DMS53 treated with DMSO at 0.1 percent for 48 hours (cell line): ENCODE results near the gene SLC30A7.
"Not testable (repeated sequence)": the region's sequence is repeated elsewhere in the genome, so short reads cannot be mapped to it uniquely, and the experiment has no call there.

Experiments used
- DNase-seq: peaks from one replicate; lab custom pipeline; 2025; ENCODE audit not compliant: unreplicated experiment; lab: John Stamatoyannopoulos, UW

The SLC30A7 gene

DNA sequence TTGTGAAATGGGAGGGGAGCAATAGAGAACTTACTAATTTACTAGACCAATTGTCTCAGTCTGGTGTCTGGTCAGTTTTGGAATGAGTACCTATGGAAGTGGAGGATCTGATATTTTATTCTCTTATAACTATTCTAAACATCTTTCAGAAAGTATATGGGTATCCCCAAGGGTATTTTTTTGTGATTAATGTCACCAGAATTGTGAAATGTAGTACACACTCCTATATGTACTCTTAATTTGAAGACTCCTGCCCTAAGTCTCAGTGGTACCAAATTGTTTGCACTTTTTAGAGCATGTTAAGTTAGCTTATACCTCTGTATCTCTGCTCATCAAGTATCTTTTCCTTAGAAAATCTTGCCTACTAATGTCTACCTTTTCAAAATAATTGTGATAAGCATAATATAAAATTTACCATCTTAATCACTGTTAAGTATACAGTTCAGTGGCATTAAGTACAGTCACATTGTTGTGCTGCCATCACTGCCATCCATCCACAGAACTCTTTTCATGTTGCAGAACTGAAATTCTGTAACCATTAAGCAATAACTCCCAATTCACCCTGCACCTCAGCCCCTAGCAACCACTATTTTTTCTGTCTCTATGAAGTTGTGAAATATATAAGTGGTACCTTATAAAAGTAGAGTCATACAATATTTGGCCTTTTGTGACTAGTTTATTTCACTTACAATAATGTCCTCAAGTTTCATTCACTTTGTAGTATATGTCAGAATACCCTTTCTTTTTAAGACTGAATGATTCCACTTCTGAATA lies 40.5 kb downstream of the SLC30A7 start:
- no peak for DNase-seq

DNA sequence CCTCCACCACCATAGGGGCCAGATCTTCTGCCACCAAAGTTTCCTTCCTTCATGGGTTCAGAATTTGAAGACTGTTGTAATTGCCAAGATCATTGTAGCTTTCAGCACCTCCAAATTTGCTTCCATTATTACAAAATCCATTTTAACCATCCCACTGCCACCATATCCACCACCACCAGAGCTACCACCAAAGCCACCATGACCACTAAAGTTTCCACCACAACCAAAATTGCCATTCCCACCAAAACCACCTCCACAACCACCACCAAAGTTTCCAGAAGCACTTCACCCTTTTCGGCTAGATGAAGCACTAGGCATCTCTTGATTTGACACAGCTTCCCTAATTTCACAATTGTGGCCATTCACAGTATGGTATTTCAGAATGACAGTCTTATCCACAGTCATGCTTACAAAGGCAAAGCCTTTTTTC lies 45.2 kb downstream of the SLC30A7 start:
- DNase-seq, result no peak

- DNase-seq, result no peak
These were observed 45.8 kb downstream of the SLC30A7 start for GRCh38 chr1:100941580-100942216.

DNA sequence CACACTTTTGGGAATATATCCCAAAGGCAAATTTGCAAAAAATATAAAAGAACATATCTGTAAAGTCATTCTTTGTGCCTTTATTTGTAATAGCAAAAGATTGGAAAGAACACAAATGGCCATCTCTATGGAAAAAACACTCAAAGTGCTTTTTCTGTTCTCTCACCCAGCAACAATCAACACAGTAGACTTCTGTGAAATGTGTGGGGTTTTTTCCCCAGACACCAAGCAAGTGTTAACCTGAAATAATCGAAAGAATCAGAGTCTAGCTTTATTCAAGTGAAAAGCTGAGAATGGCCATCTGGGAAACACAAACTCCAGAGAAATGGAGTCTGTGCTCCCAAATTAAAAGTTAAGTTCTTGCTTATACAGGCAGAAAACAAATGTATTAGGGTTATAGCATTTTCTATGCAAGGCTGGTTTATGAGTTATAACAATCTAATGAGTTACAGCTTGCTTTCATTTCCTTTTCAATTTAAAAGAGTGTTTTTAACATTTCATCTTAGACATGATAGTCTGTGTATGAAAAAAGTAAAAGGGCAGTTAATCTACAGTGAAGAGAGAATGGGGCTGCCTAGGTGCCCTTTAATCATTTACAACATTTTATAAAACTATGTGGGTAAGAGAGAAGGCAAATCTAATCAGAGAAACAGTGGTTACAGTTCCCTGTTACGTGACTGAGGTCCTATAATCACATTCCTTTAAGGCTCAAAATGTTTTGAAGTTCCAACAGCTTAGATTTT lies 46.6 kb downstream of the SLC30A7 start:
- DNase-seq, result no peak

DNA sequence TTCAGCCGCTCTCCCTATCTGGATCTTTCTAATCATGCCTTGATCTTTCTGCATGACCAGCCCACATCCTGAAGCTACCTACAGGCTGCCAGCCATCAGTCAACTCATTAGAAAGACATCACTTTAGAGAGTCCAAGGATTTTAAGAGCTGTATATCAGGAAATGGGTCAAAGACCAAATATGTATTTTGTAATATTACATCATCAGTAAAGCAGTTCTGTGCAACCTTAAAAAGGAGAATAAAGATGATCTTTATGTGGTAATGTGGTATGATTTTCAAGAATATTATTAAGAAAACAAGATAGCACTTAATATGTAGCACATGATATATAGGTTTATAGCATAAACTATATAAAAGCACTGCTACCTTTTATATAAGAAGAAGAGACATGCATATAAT lies 47.6 kb downstream of the SLC30A7 start:
- DNase-seq, result no peak

DNA sequence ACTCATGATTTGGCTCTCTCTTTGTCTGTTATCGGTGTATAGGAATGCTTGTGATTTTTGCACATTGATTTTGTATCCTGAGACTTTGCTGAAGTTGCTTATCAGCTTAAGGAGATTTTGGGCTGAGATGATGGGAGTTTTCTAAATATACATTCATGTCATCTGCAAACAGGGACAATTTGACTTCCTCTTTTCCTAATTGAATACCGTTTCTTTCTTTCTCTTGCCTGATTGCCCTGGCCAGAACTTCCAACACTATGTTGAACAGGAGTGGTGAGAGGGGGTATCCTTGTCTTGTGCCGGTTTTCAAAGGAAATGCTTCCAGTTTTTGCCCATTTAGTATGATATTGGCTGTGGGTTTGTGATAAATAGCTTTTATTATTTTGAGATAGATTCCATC lies 50.2 kb downstream of the SLC30A7 start:
- not testable (repeated sequence) for DNase-seq

GRCh38 chr1:100947816-100948215 lies 51.9 kb downstream of the SLC30A7 start:
- DNase-seq, result not testable (repeated sequence)

- not testable (repeated sequence) for DNase-seq
These were observed 53.0 kb downstream of the SLC30A7 start for GRCh38 chr1:100948721-100949405.

DNA sequence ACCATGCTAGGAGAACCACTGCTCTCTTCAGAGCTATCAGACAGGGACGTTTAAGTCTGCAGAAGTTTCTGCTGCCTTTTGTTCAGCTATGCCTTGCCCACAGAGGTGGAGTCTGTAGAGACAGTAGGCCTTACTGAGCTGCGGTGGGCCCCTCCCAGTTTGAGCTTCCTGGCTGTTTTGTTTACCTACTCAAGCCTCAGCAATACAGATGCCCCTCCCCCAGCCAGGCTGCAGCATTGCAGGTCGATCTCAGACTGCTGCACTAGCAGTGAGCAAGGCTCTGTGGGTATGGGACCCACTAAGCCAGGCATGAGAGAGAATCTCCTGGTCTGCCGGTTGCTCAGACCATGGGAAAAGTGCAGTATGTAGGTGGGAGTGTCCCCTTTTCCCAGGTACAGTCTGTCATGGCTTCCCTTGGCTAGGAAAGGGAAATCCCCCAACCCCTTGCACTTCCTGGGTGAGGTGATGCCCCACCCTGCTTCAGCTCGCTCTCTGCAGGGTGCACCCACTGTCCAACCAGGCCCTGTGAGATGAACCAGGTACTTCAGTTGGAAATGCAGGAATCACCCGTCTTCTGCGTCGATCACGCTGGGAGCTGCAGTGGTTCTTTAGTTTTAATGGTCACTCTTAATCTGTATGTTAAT lies 53.7 kb downstream of the SLC30A7 start:
- DNase-seq, result peak; percentile 96

GRCh38 chr1:100950337-100950736 lies 54.4 kb downstream of the SLC30A7 start:
- no peak for DNase-seq

DNA sequence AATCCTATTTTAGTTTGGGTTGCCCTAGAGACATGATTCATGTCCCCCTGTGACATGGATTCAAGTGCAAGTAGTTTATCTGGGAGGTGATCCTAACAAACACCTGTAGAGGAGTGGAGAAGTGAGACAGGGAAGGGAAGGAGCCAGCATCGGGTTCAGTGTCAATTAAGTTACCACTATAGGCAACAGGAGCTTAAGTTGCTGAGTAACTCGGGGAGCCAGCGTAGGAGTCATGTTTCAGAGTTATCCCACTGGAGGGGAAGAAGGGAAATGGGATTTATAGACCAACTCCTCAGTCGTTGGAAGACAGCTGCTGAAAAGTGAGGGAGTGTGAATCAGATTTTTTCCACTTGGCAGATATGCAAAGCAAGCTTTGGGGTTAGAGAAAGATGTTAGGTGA lies 54.9 kb downstream of the SLC30A7 start:
- no peak for DNase-seq

GRCh38 chr1:100952104-100952745 lies 56.3 kb downstream of the SLC30A7 start:
- no peak for DNase-seq

- not testable (repeated sequence) for DNase-seq
These were observed 57.1 kb downstream of the SLC30A7 start for GRCh38 chr1:100952970-100953369.

GRCh38 chr1:100953960-100954730 lies 58.3 kb downstream of the SLC30A7 start:
- no peak for DNase-seq

GRCh38 chr1:100955322-100955721 lies 59.4 kb downstream of the SLC30A7 start:
- DNase-seq, result no peak

GRCh38 chr1:100959502-100960060 lies 63.7 kb downstream of the SLC30A7 start:
- no peak for DNase-seq

DNA sequence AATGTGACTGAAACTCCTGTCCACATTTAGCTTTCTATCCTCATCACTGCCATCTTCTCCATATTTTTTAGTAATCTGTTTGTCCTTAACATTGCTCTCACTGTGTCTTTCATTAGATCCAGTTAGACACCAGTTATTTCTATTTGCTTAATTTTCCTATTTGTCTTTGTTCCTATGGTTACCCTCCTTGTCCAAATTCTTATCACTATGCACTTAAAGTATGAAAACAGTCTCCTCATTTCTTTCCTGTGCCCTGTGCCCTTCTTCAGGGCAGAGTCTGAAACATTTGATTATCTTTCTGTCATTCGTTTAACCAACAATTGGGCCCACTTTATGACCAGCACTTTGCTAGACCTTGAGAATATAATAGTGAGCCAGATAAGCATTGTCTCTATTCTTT lies 64.2 kb downstream of the SLC30A7 start:
- DNase-seq, result no peak

DNA sequence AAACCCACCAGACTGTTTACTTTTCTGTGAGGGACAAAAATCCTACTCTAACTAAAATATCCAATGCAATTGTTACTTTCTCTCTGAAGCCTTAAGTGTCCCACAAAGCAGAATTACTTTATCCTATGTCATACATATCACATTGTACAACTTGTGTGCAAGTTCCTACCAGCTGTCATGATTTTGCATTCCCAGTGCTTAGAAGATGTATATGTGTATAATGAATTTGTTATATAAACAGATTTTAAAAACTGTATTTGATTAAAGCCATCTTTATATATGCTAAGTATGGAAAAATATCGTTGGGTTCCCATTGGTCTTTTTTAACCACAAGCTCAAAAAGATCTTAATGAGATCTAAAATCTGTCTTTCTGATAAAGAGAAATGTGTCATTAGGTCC lies 72.7 kb downstream of the SLC30A7 start:
- DNase-seq, result no peak

DNA sequence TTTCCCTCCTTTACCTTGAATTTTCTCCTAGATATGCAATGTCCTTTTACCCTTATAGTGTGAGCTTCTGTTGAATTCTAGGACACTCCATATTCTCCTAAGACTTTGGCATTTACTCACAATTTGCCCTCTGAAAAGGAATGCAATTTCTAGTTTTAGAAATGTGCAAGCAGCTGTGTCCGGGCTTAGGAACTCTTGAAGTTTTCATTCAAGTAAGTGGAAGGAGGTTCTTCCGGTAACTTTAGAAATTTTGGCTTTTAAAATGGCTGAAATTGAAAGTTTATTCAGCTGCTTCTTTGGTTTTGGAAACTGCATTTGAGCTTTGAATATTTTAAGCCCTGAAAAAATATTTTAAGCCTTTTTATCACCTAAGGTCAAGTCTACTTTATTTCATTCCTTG lies 73.4 kb downstream of the SLC30A7 start:
- DNase-seq, result no peak
